Measurements from ENCODE around the gene RECK.
A peak's percentile ranks its signal among the peaks of the same experiment; 100 is the strongest.
"Not testable (repeated sequence)": the region's sequence is repeated elsewhere in the genome, so short reads cannot be mapped to it uniquely, and the experiment has no call there.

RECK gene

DNA sequence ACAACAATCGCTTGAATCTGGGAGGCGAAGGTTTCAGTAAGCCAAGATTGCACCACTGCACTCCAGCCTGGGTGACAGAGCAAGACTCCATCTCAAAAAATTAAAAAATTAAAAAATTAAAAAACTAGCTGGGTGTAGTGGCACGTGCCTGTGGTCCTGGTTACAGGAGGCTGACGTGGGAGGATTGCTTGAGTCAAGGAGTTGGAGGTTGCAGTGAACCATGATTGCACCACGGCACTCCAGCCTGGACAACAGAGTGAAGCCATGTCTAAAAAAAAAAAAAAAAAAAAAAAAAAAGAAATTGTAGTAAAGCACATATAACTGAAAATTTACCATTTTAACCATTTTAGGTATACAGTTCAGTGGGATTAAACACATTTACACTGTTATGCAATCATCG lies 119.4 kb downstream of the RECK start:
- DNase-seq (ENCODE audit: low read depth), result no peak

DNA sequence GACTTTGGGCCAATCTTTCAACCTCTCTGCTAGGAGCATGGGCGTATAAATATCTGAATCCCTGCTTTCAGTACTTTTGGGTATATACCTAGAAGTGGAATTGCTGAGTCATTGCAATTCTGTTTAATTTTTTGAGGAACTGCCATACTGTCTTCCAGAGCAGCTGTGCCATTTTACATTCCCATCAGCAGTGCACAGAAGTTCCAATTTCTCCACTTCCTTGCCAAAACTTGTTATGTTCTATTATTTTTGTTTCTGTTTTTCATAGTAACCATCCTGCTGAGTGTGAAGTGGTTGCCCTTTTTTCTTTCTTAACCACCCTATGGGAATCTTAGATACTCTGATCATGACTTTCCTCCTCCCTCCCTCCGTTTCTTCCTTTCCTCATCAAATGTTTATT lies 121.4 kb downstream of the RECK start:
- peak; percentile 69 for DNase-seq (ENCODE audit: low read depth)

DNA sequence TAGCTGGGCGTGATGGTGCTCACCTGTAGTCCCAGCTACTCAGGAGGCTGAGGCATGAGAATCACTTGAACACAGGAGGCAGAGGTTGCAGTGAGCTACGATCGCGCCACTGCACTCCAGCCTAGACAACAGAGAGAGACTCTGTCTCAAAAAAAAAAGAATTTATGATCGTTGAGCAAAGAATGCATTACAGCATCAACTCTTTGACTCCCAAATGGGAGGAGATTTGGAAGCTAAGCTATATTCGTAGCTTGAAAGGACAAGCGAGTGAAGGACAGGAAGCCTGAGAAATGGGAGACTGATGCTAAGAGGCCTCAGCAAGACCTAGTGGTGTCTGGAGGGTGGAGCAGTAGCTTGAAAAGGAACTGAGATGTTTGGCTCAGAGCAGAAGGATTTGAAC lies 122.2 kb downstream of the RECK start:
- DNase-seq (ENCODE audit: low read depth), result no peak

DNA sequence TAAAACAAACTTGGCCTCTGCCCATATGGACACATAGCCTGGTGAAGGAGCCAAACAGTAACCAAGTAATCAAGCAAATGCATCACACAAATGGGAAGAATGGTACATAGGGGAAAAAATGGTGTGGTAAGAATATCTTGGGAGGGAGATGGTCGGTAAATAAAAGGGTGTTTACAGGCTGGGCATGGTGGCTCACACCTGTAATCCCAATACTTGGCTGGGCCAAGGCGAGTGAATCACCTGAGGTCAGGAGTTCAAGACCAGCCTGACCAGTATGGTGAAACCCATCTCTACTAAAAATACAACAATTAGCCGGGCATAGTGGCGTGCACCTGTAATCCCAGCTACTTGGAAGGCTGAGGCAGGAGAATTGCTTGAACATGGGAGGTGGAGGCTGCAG lies 122.8 kb downstream of the RECK start:
- DNase-seq (ENCODE audit: low read depth), result not testable (repeated sequence)

DNA sequence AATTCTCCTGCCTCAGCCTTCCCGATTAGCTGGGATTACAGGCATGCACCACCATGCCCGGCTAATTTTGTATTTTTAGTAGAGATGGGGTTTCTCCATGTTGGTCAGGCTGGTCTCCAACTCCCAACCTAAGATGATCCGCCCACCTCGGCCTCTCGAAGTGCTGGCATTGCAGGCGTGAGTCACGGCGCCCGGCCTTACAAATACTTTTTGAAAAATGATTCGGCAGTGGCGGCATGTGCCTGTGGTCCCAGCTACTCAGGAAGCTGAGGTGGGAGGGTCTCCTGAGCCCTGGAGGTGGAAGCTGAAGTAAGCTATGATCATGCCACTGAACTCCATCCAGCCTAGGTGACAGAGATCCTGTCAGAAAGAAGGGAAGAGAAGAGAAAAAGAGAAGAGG lies 123.4 kb downstream of the RECK start:
- DNase-seq (ENCODE audit: low read depth), result not testable (repeated sequence)

DNA sequence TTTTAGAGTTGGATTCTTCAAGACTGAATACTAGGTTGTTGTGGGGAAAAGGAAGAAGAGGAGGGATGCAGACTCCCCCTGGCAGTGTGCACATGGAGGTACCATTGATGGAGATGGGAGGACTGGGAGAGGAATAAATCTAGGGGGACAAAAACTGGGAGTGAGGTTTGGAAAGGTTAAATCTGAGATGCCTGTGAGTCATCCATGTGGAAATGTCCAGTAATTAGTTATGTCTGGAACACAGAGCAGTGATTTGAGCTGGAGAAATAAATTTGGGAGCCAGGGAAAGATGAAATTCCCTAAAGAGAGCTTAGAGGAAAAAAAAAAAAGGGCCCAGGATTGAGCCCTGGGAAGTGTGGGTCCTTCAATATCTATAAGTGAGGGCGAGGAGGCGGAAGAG lies 124.5 kb downstream of the RECK start:
- DNase-seq (ENCODE audit: low read depth), result no peak

DNA sequence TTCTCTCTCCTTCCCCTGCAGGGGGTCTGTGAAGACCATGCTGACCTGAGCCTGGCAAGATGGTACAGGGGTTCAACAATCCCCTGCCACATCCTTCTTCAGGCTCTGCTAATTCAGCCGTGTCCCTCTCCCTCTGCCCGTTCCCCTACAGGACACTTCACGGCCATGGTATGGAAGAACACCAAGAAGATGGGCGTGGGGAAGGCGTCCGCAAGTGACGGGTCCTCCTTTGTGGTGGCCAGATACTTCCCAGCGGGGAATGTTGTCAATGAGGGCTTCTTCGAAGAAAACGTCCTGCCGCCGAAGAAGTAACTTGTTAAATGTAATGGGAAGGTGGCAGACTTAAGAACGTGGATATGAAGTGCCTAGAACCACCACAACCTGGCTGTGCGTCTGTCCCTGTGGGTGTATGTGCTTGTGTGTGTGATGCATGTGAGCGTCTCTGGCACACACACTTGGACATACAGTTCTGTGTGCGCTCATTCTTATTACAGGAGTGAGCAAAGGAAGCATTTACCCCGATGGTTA lies 125.6 kb downstream of the RECK start:
- DNase-seq (ENCODE audit: low read depth), result no peak

DNA sequence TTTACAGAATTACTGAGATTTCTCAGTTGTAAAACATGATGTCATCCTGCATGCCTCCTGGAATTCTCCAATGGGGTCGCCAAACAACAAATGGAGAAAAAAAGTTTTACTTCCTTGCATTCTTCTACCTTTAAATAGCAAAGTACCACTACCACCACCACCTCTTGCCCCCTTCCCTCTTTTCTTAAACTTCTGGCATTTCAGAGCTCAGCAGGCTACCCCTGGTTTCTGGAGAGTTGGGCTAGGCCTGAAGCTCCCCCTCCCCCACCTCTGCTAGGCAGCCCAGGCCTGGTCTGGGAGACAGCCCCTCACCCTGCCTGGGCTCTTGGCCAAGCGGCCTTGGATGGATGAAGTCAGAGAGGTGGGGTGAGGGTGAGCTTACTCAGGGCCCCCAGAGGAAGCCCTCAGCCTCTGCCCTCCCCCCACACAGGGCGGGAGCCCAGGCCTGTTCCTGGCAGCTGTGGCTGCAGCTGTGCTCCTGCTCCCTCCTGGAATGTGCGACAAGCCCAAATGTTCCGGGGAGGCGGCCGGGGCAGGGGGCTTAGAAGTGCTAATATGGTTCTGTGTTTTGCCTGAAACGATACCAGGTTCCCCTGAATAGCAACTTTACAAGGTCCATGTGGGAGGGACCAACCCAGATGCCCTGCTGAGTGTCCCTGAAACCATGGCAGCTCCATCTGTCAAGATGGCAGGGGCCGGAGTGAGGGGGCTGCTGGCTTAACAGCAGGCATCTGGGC lies 126.5 kb downstream of the RECK start:
- DNase-seq (ENCODE audit: low read depth), result no peak

DNA sequence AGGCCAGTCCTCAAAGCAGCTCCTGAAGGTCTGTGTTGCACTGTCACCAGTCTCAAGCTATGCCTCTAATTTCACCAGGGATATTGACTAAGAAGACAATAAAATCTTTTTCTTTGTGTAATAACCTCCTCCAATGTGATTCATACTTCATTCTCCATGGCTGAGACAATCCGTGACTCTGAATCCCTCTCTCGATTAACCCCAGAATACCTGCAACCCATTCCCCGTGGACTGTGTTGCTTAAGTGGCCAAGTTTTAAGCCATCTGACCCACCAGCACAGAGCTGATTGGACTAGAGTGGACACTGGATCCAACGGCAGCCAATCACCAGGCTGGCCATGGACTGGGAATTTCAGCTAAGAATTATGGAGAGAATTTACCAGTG lies 127.1 kb downstream of the RECK start:
- DNase-seq (ENCODE audit: low read depth), result no peak

DNA sequence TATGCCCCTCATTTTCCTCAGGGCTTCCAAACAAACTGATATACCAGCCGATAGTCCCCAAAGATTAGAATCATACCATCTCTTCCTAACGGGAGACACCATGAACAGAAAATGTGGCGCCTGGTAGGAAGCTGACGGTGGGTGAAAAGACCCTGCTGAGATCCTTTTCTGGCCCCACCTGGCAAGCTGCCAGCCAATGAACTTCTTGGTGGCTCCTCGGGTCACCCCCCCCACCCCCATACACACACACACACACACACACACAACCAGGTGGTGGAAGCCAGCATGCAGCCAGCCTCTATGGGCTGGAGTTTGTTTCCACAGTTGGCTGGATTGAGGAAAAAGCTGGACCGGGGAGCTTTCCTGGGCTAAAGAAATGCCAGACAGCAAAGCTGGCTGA lies 127.7 kb downstream of the RECK start:
- DNase-seq (ENCODE audit: low read depth), result no peak

DNA sequence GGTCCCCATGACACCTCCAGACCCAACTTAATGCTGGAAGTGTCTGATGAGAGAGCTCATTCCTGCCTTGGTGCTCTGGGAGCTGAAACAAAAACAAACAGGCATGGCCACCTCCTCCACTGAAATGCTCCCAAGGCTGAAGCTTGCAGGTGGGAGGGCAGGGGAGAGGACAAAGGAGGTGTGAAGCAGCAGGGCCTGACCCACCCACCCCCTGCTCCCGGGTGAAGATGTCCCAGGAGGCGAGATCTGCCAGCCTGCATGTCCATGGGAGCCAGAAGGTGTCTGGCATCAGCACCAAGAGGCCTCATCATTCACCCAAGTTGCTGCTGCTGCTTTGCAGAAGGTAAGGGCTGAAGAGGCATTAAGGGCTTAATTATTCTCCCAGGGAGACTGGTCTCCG lies 128.3 kb downstream of the RECK start:
- no peak for DNase-seq (ENCODE audit: low read depth)

DNA sequence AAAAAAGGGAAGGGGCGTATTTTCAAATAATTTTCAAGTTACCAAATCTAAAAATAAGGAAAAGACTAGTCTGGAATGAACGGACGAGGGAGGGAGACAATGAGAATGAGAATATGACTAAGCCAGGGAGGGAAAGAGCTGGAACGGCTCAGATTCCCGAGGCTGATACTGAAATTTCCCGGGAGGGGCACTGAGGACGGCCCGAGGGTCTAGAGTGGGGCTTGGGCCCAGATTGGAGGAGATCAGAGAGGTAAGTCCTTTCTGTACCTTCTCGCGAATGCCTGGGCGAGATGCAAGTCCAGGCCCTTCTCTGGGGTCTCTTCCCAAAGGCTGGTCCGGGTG lies 129.1 kb downstream of the RECK start:
- no peak for DNase-seq (ENCODE audit: low read depth)

DNA sequence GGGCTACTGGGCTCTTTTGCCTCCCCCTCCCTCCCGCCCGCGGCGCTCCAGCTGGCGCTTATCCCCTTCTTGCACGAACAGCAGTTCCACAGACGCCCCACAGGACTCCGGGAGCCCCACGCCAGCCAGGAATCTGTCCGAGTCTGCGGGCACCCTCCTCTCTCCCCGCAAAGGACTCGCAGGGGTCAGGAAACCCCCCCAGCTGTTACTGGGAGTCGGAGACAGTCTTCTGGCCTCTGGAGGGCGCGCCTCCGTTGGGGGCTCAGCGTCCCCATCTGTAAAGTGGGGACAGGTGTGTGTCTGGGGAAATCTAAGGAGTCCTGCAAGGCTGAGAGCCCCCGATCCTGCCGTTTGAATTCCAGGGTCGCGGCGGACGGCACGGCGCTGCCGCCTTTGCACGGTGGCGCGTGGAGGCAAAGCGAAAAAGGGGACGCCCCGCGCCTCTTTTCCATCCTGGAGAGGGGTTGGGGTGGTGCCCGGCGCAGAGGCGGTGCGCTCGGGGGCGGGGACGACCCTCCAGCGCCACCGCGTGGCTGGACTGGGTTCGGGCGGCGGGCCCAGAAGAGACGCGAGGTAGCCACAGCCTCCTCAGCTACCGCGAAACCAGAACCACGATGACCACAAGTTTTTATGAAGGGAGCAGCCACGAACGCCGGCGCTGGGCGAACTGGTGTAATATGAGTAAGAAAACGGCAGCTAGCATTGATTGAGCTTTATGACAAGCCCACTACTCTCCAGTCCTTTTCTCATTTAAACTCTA lies 129.6 kb downstream of the RECK start:
- DNase-seq (ENCODE audit: low read depth), result peak; percentile 70

DNA sequence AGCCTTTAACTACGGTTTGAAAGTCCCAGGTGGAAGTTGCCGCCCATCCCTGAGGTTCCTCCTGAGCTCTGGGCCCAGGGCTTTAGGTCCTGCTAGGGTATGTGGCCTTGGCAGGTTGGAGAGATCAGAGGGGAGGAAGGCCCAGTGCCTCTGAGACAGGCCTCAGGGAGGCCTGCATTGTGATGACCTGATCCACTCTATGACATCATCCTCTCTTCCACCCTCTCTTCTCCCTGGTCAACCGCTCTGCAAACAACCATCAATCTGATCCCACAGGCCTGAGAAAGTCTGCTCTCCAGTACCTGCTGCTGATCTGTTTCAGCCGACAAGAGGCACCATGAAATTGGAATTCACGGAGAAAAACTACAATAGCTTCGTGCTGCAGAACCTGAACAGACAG lies 132.5 kb downstream of the RECK start, which contains the start of gene CCIN:
TSS of gene CCIN (plus strand) at position 223 of the 400 bp plus-strand sequence. CDS start at position 338, 115 bp downstream.
- no peak for DNase-seq (ENCODE audit: low read depth)

DNA sequence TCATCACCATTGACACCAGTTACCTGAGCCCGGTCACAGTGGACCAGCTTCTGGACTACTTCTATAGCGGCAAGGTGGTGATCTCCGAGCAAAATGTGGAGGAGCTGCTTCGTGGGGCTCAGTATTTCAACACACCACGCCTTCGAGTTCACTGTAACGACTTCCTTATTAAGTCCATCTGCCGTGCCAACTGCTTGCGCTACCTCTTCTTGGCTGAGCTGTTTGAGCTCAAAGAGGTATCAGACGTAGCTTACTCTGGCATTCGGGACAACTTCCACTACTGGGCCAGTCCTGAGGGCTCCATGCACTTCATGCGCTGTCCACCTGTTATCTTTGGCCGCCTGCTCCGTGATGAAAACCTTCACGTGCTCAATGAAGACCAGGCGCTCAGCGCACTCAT lies 133.0 kb downstream of the RECK start:
- DNase-seq (ENCODE audit: low read depth), result no peak

DNA sequence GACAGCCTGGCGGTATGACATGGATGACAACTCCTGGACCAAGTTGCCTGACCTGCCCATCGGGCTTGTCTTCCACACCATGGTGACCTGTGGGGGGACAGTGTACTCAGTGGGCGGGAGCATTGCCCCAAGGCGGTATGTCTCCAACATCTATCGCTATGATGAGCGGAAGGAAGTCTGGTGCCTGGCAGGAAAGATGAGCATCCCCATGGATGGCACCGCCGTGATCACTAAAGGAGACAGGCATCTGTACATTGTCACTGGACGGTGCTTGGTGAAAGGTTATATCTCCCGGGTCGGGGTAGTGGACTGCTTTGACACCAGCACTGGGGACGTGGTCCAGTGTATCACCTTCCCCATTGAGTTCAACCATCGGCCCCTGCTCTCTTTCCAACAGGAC lies 133.8 kb downstream of the RECK start:
- DNase-seq (ENCODE audit: low read depth), result no peak

DNA sequence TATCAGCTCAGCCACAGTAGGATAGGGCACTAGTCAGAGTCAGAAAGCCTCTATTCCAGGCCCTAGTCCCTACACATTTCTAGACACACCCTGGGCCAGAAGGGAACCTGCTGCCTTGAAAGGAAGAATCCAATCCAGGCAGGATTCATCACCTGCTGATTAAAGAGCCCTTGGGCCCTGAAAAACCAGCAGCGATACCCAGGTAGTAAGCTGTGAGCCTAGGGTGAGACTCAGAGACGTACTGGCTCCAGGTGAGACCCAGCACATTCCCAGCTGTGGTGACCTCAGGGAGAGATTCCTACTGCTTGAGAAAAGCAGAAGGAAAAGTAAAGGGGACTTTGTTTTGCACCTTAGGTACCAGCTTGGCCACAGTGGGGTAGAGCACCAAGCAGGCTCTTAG lies 137.1 kb downstream of the RECK start:
- no peak for DNase-seq (ENCODE audit: low read depth)
